Activated T-helper 2 cell treated with anti-CD3 and anti-CD28 coated beads, Interferon-gamma antibody, Interleukin-2, Interleukin-4, amounts not matched to agents 10 μg/mL and 5 μg/mL and 100 μg/mL, durations not matched to agents 14 hours and 24 hours and 36 hours (primary cell): ENCODE results near the gene MGLL. TPM values are rescaled to one million over a fixed set of nuclear protein-coding genes. Genes with fewer than 3 reads are reported as not detected.

ENCODE experiments used
- DNase-seq: peaks from one replicate; pipeline ENCODE4 v3.0.0; 2021; ENCODE audit warnings: low spot score
- H3K27ac Mint-ChIP-seq: one replicate; pipeline ENCODE4 v1.8.0; 2021; ENCODE audit warnings: mixed read lengths
- H3K27me3 Mint-ChIP-seq: one replicate; pipeline ENCODE4 v1.8.0; 2021; ENCODE audit warnings: low read depth, mixed read lengths
- H3K36me3 Mint-ChIP-seq: one replicate; pipeline ENCODE4 v1.8.0; 2021; ENCODE audit warnings: low read depth, mixed read lengths
- H3K4me1 Mint-ChIP-seq: one replicate; pipeline ENCODE4 v1.8.0; 2021; ENCODE audit warnings: low read depth, mixed read lengths
- H3K4me3 Mint-ChIP-seq: one replicate; pipeline ENCODE4 v1.8.0; 2021; ENCODE audit warnings: low read depth, mild to moderate bottlenecking, moderate library complexity, mixed read lengths
- H3K9me3 Mint-ChIP-seq: one replicate; pipeline ENCODE4 v1.8.0; 2021; ENCODE audit warnings: mixed read lengths
- intact Hi-C: fragments of 100-400 bp; cut with micrococcal nuclease; formaldehyde crosslinking; loops from one replicate; pipeline ENCODE4 v1.15.1; 2023
- total RNA-seq: library from RNA; stranded (reverse); gene quantifications from 2 replicates; pipeline ENCODE4 v1.2.3, GENCODE V29; 2022

The MGLL gene
- total RNA-seq, 1 donor from 2014 or later: 6.6 TPM

GRCh38 chr3:127789990-127790881 is 32.1 kb downstream of the MGLL start:
- Mint-ChIP-seq H3K4me1 (peaks cover 12% of the 10 kb centered on the region), H3K4me3 (no peak overlapping the region), H3K36me3 (no peaks in the 10 kb centered on the region), H3K27ac (no peak overlapping the region), H3K9me3 (peaks cover 8% of the 10 kb centered on the region), H3K27me3 (peaks cover 11% of the 10 kb centered on the region)
- no peak for DNase-seq
- intact Hi-C loops: no loop called here

DNA sequence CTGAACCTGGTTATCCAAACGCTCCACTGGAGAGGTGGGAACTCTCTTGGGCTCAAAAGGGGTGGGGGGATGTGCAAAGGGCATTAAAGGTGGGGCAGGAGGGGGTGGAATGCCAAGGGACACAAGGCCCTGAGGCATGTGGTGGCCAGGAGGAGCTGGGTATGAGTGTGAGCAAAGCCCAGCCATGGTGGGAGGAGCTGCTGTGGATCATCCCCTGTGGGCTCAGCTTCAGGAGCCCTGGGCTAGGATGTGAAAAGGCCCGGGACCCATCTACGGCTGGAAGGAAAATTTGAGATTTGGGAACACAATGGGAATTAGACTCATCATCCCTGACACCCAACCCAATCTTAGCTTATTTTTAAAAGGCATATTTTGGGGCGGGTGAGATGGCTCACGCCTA is 33.3 kb downstream of the MGLL start:
- H3K36me3 Mint-ChIP-seq: no peaks in the 10 kb centered on the region
- intact Hi-C loops: no loop called here

GRCh38 chr3:127788451-127788909 is 33.8 kb downstream of the MGLL start:
- no peaks in the 10 kb centered on the region for H3K9me3 Mint-ChIP-seq
- intact Hi-C loops: no loop called here
- H3K4me1 Mint-ChIP-seq: peaks cover 12% of the 10 kb centered on the region
- H3K27me3 Mint-ChIP-seq: peaks cover 5% of the 10 kb centered on the region
- no peak overlapping the region for H3K27ac Mint-ChIP-seq
- no peak overlapping the region for H3K4me3 Mint-ChIP-seq
- no peaks in the 10 kb centered on the region for H3K36me3 Mint-ChIP-seq
- no peak for DNase-seq

More for the DNA sequence above, 33.3 kb downstream of the MGLL start:
- Mint-ChIP-seq H3K27me3 (peaks cover 5% of the 10 kb centered on the region), H3K4me3 (no peak overlapping the region), H3K27ac (no peak overlapping the region), H3K9me3 (no peaks in the 10 kb centered on the region), H3K4me1 (peaks cover 12% of the 10 kb centered on the region)
- no peak for DNase-seq

DNA sequence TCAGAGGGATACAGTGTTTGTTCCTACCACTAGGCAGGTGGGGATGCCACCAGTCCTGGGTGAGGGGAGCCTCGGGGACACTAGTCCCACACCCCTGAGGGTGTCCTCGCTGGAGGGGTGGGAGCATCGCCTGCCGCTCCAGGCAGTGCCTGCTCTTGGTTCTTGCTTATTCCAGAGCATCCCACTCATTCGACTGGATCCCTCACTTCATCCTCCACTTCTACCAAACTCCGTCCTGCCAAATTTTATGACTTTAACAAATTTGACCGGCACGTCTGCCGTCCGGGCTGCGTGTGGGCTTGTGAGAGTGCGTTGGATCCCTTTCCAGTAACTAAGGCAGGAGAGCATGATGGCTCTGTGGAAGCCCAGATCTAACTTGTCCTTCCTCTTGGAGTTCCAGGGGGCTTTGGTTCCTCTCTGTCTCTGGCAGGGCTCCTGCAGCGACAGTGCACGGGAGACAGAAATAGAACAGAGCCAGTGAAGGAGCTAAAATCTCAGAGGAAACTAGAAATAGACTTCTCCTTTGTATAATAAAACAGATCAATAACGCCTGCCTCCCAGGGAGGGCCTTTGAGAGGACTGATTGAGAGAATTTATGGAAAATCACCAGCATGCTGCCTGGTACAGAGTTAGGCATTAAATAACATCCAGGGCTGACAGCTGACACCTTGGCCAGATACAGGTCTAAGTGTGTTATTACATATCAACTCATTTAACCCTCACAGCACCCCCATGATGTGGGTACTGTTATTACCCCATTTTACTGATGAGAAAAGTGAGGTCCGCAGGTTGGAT is 34.5 kb downstream of the MGLL start:
- no peak overlapping the region for H3K27ac Mint-ChIP-seq
- H3K36me3 Mint-ChIP-seq: no peaks in the 10 kb centered on the region
- no peak for DNase-seq
- intact Hi-C loops: no loop called here
- peaks cover 12% of the 10 kb centered on the region for H3K4me1 Mint-ChIP-seq
- H3K4me3 Mint-ChIP-seq: no peak overlapping the region
- peaks cover 2% of the 10 kb centered on the region for H3K27me3 Mint-ChIP-seq
- H3K9me3 Mint-ChIP-seq: no peaks in the 10 kb centered on the region

DNA sequence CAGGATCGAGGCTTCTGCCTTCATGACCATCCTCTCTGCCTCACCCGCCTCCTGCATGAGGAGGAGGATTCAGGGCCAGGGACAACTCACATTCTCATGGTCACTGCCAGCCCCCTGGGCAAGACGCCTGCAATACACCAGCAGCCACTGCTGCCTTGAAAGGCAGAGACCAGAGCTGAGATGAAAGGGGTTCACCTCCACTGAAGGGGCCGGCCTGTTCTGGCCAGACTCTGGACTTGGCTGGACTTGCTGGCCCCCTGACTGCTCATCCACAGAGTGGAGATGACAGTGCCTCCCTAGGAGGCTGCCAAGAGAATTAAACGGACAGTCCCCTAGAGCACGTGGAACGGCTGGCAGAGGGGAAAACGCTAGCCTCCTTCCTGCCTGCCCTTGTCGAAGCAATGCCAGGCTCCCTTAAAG is 35.2 kb downstream of the MGLL start:
- no peak overlapping the region for H3K4me3 Mint-ChIP-seq
- H3K9me3 Mint-ChIP-seq: no peaks in the 10 kb centered on the region
- intact Hi-C loops: no loop called here
- H3K36me3 Mint-ChIP-seq: no peaks in the 10 kb centered on the region
- H3K27ac Mint-ChIP-seq: no peak overlapping the region
- DNase-seq: no peak
- H3K27me3 Mint-ChIP-seq: peaks cover 1% of the 10 kb centered on the region
- peaks cover 11% of the 10 kb centered on the region for H3K4me1 Mint-ChIP-seq

- peaks cover 7% of the 10 kb centered on the region for H3K4me1 Mint-ChIP-seq
- intact Hi-C loops: no loop called here
- no peak for DNase-seq
- H3K27me3 Mint-ChIP-seq: peaks cover 1% of the 10 kb centered on the region
- H3K27ac Mint-ChIP-seq: no peak overlapping the region
- H3K9me3 Mint-ChIP-seq: no peaks in the 10 kb centered on the region
- no peaks in the 10 kb centered on the region for H3K36me3 Mint-ChIP-seq
- H3K4me3 Mint-ChIP-seq: no peak overlapping the region
Measured at GRCh38 chr3:127786353-127787070, 35.8 kb downstream of the MGLL start.

DNA sequence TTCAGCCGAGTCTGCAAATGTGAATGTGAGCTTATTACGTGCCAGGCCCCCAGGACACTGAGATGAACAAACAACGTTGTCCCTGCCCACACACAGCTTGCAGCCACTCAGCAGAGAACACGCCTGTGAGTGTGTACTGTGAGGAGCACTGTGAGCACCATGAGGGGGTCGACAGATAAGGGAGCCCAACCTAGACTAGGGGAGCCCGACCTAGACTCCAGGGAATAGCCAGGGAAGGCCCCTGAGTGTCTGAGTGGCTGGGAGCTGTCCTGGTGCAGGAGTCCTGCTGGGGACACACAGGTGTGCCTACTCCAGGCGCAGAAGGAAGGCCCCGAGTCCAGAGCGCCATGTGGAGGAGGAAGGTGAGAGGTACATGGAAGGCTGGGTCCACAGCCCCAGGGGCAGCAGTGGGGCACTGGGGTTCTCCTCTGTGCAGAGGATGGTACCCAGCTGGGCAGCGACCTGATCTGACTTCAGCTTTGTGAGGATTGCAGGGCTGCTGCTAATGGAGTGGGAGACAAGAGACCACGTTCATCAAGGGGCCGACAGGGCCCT is 36.5 kb downstream of the MGLL start:
- no peak for DNase-seq
- intact Hi-C loops: no loop called here

GRCh38 chr3:127784865-127785710 is 37.2 kb downstream of the MGLL start:
- Mint-ChIP-seq H3K4me3 (no peak overlapping the region), H3K27me3 (peaks cover 1% of the 10 kb centered on the region), H3K27ac (no peak overlapping the region), H3K9me3 (no peaks in the 10 kb centered on the region), H3K36me3 (no peaks in the 10 kb centered on the region), H3K4me1 (no peaks in the 10 kb centered on the region)
- intact Hi-C loops: no loop called here
- no peak for DNase-seq

More for the DNA sequence above, 36.5 kb downstream of the MGLL start:
- H3K4me3 Mint-ChIP-seq: no peak overlapping the region
- H3K27ac Mint-ChIP-seq: no peak overlapping the region
- peaks cover under 1% of the 10 kb centered on the region for H3K4me1 Mint-ChIP-seq
- H3K9me3 Mint-ChIP-seq: no peaks in the 10 kb centered on the region
- peaks cover 1% of the 10 kb centered on the region for H3K27me3 Mint-ChIP-seq
- no peaks in the 10 kb centered on the region for H3K36me3 Mint-ChIP-seq

GRCh38 chr3:127784283-127784682 is 38.0 kb downstream of the MGLL start:
- peaks cover 1% of the 10 kb centered on the region for H3K27me3 Mint-ChIP-seq
- H3K4me1 Mint-ChIP-seq: peaks cover 6% of the 10 kb centered on the region
- H3K36me3 Mint-ChIP-seq: peaks cover 3% of the 10 kb centered on the region

GRCh38 chr3:127783642-127784160 is 38.6 kb downstream of the MGLL start:
- Mint-ChIP-seq H3K4me3 (no peak overlapping the region), H3K27ac (no peak overlapping the region), H3K9me3 (no peaks in the 10 kb centered on the region), H3K27me3 (peaks cover 1% of the 10 kb centered on the region), H3K36me3 (peaks cover 3% of the 10 kb centered on the region), H3K4me1 (peaks cover 6% of the 10 kb centered on the region)
- intact Hi-C loops: no loop called here
- DNase-seq: no peak

More at GRCh38 chr3:127784283-127784682, 38.0 kb downstream of the MGLL start:
- Mint-ChIP-seq H3K27ac (no peak overlapping the region), H3K4me3 (no peak overlapping the region), H3K9me3 (no peaks in the 10 kb centered on the region)
- intact Hi-C loops: no loop called here
- DNase-seq: no peak

DNA sequence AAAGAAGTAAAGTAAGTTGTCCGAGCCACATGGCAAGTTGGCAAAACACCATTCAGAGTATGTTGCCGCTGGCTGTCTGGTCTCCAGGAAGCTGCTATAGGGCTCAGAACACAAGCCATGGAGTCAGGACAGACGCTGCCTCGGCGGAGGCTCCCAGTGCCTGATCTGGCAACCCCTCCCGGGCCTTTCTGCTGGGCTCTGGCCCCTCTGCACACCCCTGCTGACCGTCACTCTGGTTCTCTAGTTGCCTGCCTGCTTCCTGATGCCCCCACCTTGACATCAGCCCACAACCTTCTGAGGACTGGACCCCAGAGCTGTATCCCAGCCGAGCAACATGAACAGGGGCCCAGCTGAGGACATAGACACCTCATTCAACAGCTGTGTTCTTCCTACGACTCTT is 39.1 kb downstream of the MGLL start:
- intact Hi-C loops: no loop called here

More for the DNA sequence above, 39.1 kb downstream of the MGLL start:
- Mint-ChIP-seq H3K27me3 (peaks cover 1% of the 10 kb centered on the region), H3K9me3 (no peaks in the 10 kb centered on the region), H3K27ac (no peak overlapping the region), H3K36me3 (peaks cover 3% of the 10 kb centered on the region), H3K4me3 (no peak overlapping the region), H3K4me1 (peaks cover 6% of the 10 kb centered on the region)
- no peak for DNase-seq
